ENCODE data around the gene CACNB2.
"Not testable (repeated sequence)": the region's sequence is repeated elsewhere in the genome, so short reads cannot be mapped to it uniquely, and the experiment has no call there.

Gene CACNB2

GRCh38 chr10:18202680-18203460 is 62.6 kb downstream of the CACNB2 start:
- Histone ChIP-seq H3K27me3 (ENCODE audit: insufficient read depth, low read length) (no peaks in the 10 kb centered on the region), H3K4me3 (ENCODE audit: low read length) (no peak overlapping the region), H3K9ac (ENCODE audit: low read depth, low read length) (no peak overlapping the region), H3K9me3 (ENCODE audit: insufficient read depth, low read depth, low read length) (no peaks in the 10 kb centered on the region), H3K36me3 (ENCODE audit: insufficient read depth, low read length) (no peaks in the 10 kb centered on the region), H3K27ac (ENCODE audit: low read depth, low read length) (no peak overlapping the region), H3K4me1 (ENCODE audit: insufficient read depth, low read length) (no peaks in the 10 kb centered on the region)
- 91% methylated on average over 5 of the region's 6 CpGs for WGBS

GRCh38 chr10:18203471-18203870 is 63.2 kb downstream of the CACNB2 start:
- no peaks in the 10 kb centered on the region for H3K36me3 ChIP-seq (ENCODE audit: insufficient read depth, low read length)
- WGBS: 100% methylated on average over 4 of the region's 6 CpGs
- no peak overlapping the region for H3K9ac ChIP-seq (ENCODE audit: low read depth, low read length)
- no peak overlapping the region for H3K4me3 ChIP-seq (ENCODE audit: low read length)
- H3K4me1 ChIP-seq (ENCODE audit: insufficient read depth, low read length): no peaks in the 10 kb centered on the region
- no peaks in the 10 kb centered on the region for H3K9me3 ChIP-seq (ENCODE audit: insufficient read depth, low read depth, low read length)
- H3K27me3 ChIP-seq (ENCODE audit: insufficient read depth, low read length): no peaks in the 10 kb centered on the region
- no peak overlapping the region for H3K27ac ChIP-seq (ENCODE audit: low read depth, low read length)

GRCh38 chr10:18204039-18204835 is 64.0 kb downstream of the CACNB2 start:
- H3K27ac ChIP-seq (ENCODE audit: low read depth, low read length): no peak overlapping the region
- H3K27me3 ChIP-seq (ENCODE audit: insufficient read depth, low read length): no peaks in the 10 kb centered on the region
- H3K9me3 ChIP-seq (ENCODE audit: insufficient read depth, low read depth, low read length): no peaks in the 10 kb centered on the region
- H3K36me3 ChIP-seq (ENCODE audit: insufficient read depth, low read length): no peaks in the 10 kb centered on the region
- no peak overlapping the region for H3K4me3 ChIP-seq (ENCODE audit: low read length)
- no peaks in the 10 kb centered on the region for H3K4me1 ChIP-seq (ENCODE audit: insufficient read depth, low read length)
- WGBS: 89% methylated on average over 5 of the region's 6 CpGs
- H3K9ac ChIP-seq (ENCODE audit: low read depth, low read length): no peak overlapping the region

DNA sequence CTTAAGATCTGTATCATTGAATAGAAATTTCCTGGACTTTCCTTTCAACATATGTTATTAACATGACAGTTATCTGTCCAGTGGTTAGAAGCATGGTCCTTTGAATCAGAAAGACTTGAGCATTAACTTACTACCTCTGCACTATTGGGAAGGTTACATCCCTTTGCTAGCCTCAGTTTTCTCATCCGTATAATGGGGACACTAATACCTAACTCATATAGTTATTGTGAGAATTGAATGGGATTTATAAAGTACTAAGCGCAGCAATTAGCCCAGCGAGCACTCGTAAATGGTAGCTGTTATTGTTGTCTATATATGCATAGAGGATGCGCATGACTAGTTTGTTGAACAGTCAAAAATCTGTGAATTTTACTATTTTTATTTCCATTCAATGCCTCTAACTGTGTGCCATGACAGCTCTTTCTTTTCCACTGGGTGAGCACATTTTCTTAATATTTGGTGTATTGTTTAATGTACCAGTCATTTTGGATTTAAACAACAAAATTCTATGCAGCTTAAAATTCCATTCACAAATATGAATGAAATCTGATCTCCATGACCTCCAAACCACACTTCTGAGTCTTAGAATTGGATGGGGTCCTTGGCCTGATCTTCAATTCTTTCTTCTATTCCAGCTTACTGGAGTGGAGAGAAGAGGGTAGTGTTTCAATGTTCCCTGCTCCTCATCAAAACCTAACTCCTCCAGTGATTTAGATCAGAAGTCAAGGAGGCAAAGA is 65.0 kb downstream of the CACNB2 start:
- no peak overlapping the region for H3K9ac ChIP-seq (ENCODE audit: low read depth, low read length)
- H3K4me1 ChIP-seq (ENCODE audit: insufficient read depth, low read length): no peaks in the 10 kb centered on the region
- no peak overlapping the region for H3K27ac ChIP-seq (ENCODE audit: low read depth, low read length)
- H3K4me3 ChIP-seq (ENCODE audit: low read length): no peak overlapping the region
- H3K36me3 ChIP-seq (ENCODE audit: insufficient read depth, low read length): no peaks in the 10 kb centered on the region
- WGBS: 96% methylated on average over 4 of the region's 5 CpGs
- no peaks in the 10 kb centered on the region for H3K9me3 ChIP-seq (ENCODE audit: insufficient read depth, low read depth, low read length)
- no peaks in the 10 kb centered on the region for H3K27me3 ChIP-seq (ENCODE audit: insufficient read depth, low read length)

DNA sequence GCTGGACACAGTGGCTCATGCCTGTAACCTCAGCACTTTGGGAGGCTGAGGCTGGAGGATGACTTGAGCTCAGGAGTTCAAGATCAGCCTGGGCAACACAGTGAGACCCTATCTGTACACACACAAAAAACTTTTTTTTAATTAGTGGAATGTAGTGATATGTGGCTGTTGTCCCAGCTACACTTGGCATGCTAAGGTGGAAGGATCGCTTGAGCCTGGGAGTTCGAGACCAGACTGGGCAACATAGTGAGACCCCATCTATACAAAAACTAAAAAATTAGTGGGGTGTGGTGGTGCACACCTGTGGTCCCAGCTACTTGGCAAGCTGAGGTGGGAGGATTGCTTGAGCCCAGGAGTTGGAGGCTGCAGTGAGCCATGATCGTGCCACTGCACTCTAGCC is 68.0 kb downstream of the CACNB2 start:
- H3K36me3 ChIP-seq (ENCODE audit: insufficient read depth, low read length); H3K27ac ChIP-seq (ENCODE audit: low read depth, low read length); H3K9me3 ChIP-seq (ENCODE audit: insufficient read depth, low read depth, low read length); H3K27me3 ChIP-seq (ENCODE audit: insufficient read depth, low read length); H3K9ac ChIP-seq (ENCODE audit: low read depth, low read length); H3K4me3 ChIP-seq (ENCODE audit: low read length); H3K4me1 ChIP-seq (ENCODE audit: insufficient read depth, low read length): not testable (repeated sequence)
- 100% methylated on average over 3 of the region's 3 CpGs for WGBS

- 71% methylated on average over 2 of the region's 2 CpGs for WGBS
Observed at GRCh38 chr10:18209241-18209640, 69.0 kb downstream of the CACNB2 start.

DNA sequence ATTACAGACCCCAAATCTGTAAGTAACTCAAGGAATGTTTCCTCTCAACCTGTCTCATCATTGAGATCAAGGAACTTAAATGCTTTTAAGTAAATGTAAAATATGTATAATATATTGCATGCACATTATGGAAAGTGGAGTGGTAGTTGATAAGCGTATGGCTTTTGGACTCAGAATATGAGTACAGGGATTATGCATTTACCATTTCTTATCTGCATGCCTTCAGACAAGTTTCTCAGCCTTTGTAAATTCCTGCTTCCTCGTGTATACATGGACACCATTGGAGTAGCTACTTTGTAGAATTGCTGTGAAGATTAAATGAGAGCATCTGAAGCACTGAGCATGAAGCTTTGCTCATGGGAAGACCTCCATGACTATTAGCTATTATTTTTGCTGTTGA is 70.5 kb downstream of the CACNB2 start:
- Histone ChIP-seq H3K4me3 (ENCODE audit: low read length) (no peak overlapping the region), H3K4me1 (ENCODE audit: insufficient read depth, low read length) (no peaks in the 10 kb centered on the region), H3K27me3 (ENCODE audit: insufficient read depth, low read length) (no peaks in the 10 kb centered on the region), H3K9ac (ENCODE audit: low read depth, low read length) (no peak overlapping the region), H3K36me3 (ENCODE audit: insufficient read depth, low read length) (no peaks in the 10 kb centered on the region), H3K9me3 (ENCODE audit: insufficient read depth, low read depth, low read length) (no peaks in the 10 kb centered on the region), H3K27ac (ENCODE audit: low read depth, low read length) (no peak overlapping the region)
- 97% methylated on average over 1 of the region's 2 CpGs for WGBS

More at GRCh38 chr10:18209241-18209640, 69.0 kb downstream of the CACNB2 start:
- H3K27ac ChIP-seq (ENCODE audit: low read depth, low read length): no peak overlapping the region
- no peaks in the 10 kb centered on the region for H3K4me1 ChIP-seq (ENCODE audit: insufficient read depth, low read length)
- no peak overlapping the region for H3K4me3 ChIP-seq (ENCODE audit: low read length)
- H3K27me3 ChIP-seq (ENCODE audit: insufficient read depth, low read length): no peaks in the 10 kb centered on the region
- no peak overlapping the region for H3K9ac ChIP-seq (ENCODE audit: low read depth, low read length)
- no peaks in the 10 kb centered on the region for H3K36me3 ChIP-seq (ENCODE audit: insufficient read depth, low read length)
- H3K9me3 ChIP-seq (ENCODE audit: insufficient read depth, low read depth, low read length): no peaks in the 10 kb centered on the region

GRCh38 chr10:18211862-18212261 is 71.6 kb downstream of the CACNB2 start:
- Histone ChIP-seq H3K36me3 (ENCODE audit: insufficient read depth, low read length) (no peaks in the 10 kb centered on the region), H3K4me1 (ENCODE audit: insufficient read depth, low read length) (no peaks in the 10 kb centered on the region), H3K27ac (ENCODE audit: low read depth, low read length) (no peak overlapping the region), H3K9ac (ENCODE audit: low read depth, low read length) (no peak overlapping the region), H3K9me3 (ENCODE audit: insufficient read depth, low read depth, low read length) (no peaks in the 10 kb centered on the region), H3K4me3 (ENCODE audit: low read length) (no peak overlapping the region), H3K27me3 (ENCODE audit: insufficient read depth, low read length) (no peaks in the 10 kb centered on the region)
- 100% methylated on average over 2 of the region's 4 CpGs for WGBS

DNA sequence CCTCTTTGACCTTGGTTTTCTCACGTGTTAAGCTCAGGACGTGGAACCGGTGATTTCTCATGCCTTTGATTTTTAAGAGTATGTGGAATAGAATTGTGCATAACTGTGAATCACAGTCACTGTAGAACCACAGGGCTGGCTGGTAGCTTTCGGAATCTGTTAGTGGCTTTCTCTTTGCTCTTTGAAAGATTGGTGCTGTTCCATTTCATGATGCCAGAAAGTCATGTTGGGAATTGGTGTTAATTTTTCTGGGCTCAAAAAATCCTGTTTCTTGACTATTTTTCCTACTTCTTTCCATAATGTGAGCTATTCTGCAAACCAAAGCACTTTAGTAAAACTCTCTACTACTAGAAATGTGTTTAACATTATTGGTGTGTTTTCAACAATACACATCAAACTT is 73.0 kb downstream of the CACNB2 start:
- H3K36me3 ChIP-seq (ENCODE audit: insufficient read depth, low read length): no peaks in the 10 kb centered on the region
- H3K9ac ChIP-seq (ENCODE audit: low read depth, low read length): no peak overlapping the region
- H3K27me3 ChIP-seq (ENCODE audit: insufficient read depth, low read length): no peaks in the 10 kb centered on the region
- no peak overlapping the region for H3K27ac ChIP-seq (ENCODE audit: low read depth, low read length)
- H3K4me1 ChIP-seq (ENCODE audit: insufficient read depth, low read length): no peaks in the 10 kb centered on the region
- H3K9me3 ChIP-seq (ENCODE audit: insufficient read depth, low read depth, low read length): no peaks in the 10 kb centered on the region
- no peak overlapping the region for H3K4me3 ChIP-seq (ENCODE audit: low read length)
- WGBS: 95% methylated on average over 4 of the region's 4 CpGs

GRCh38 chr10:18214691-18215563 is 74.7 kb downstream of the CACNB2 start:
- Histone ChIP-seq H3K4me3 (ENCODE audit: low read length) (no peak overlapping the region), H3K27me3 (ENCODE audit: insufficient read depth, low read length) (no peaks in the 10 kb centered on the region)

More at GRCh38 chr10:18214691-18215563, 74.7 kb downstream of the CACNB2 start:
- H3K4me1 ChIP-seq (ENCODE audit: insufficient read depth, low read length): no peaks in the 10 kb centered on the region
- no peaks in the 10 kb centered on the region for H3K9me3 ChIP-seq (ENCODE audit: insufficient read depth, low read depth, low read length)
- H3K9ac ChIP-seq (ENCODE audit: low read depth, low read length): no peak overlapping the region
- WGBS: 48% methylated on average over 10 of the region's 10 CpGs
- H3K27ac ChIP-seq (ENCODE audit: low read depth, low read length): no peak overlapping the region
- H3K36me3 ChIP-seq (ENCODE audit: insufficient read depth, low read length): no peaks in the 10 kb centered on the region
